ENCODE measurements around the gene FAM120B.

- TF ChIP-seq SPI1 (IDR thresholded peaks at IDR 0.05; ENCODE audit: low read depth, low read length) (no peak), POLR2A (IDR thresholded peaks at IDR 0.05; ENCODE audit: low read depth, low read length) (no peak), POLR2AphosphoS5 (IDR thresholded peaks at IDR 0.05; ENCODE audit: low read depth, low read length) (no peak), TAF1 (IDR thresholded peaks at IDR 0.05; ENCODE audit: low read depth, low read length) (no peak), POU2F2 (IDR thresholded peaks at IDR 0.05; ENCODE audit: low read depth, low read length) (no peak), PAX5 (IDR thresholded peaks at IDR 0.05; ENCODE audit: insufficient read depth, low read length, severe bottlenecking) (no peak)
Measured at GRCh38 chr6:170371588-170371987, 65.0 kb downstream of the FAM120B start.
